GM12891 (cell line): Measurements from ENCODE around the gene SMC6.

Experiments
- POLR2A ChIP-seq: IDR thresholded peaks from 2 replicates; pipeline ENCODE4 v1.6.1; 2011; ENCODE audit warnings: low read depth, low read length, control low read depth
- POLR2AphosphoS5 ChIP-seq: IDR thresholded peaks from 2 replicates; pipeline ENCODE4 v1.6.1; 2011; ENCODE audit warnings: low read depth, low read length, control low read depth
- POU2F2 ChIP-seq: IDR thresholded peaks from 2 replicates; pipeline ENCODE4 v1.6.1; 2011; ENCODE audit warnings: low read depth, mild to moderate bottlenecking, control low read depth, low read length, moderate library complexity
- SPI1 ChIP-seq: IDR thresholded peaks from 2 replicates; pipeline ENCODE4 v1.6.1; 2011; ENCODE audit warnings: low read depth, low read length, control low read depth
- TAF1 ChIP-seq: IDR thresholded peaks from 2 replicates; pipeline ENCODE4 v1.6.1; 2011; ENCODE audit warnings: low read depth, low read length, control low read depth

GRCh38 chr2:17735864-17736263, 17.7 kb downstream of the SMC6 start:
- no peak for TF ChIP-seq POLR2AphosphoS5
- TF ChIP-seq POLR2A = no peak
- TF ChIP-seq SPI1 = no peak
- TF ChIP-seq TAF1 = no peak
- no peak for TF ChIP-seq POU2F2
